ENCODE results near the gene WWOX.

Gene WWOX

GRCh38 chr16:79171931-79172705 lies 1072.7 kb downstream of the WWOX start:
- DNase-seq, result peak; percentile 27

- DNase-seq, result no peak
Measured at GRCh38 chr16:79172976-79173500, 1073.6 kb downstream of the WWOX start.

- no peak for DNase-seq
Measured at GRCh38 chr16:79173919-79174318, 1074.5 kb downstream of the WWOX start.

- no peak for DNase-seq
Measured at GRCh38 chr16:79175286-79176057, 1076.0 kb downstream of the WWOX start.

GRCh38 chr16:79177018-79177417 lies 1077.6 kb downstream of the WWOX start:
- DNase-seq, result no peak

- DNase-seq, result no peak
Measured at GRCh38 chr16:79181419-79181818, 1082.0 kb downstream of the WWOX start.

GRCh38 chr16:79182616-79183015 lies 1083.2 kb downstream of the WWOX start:
- no peak for DNase-seq

- DNase-seq, result no peak
Measured at GRCh38 chr16:79183571-79183970, 1084.1 kb downstream of the WWOX start.

GRCh38 chr16:79184464-79185030 lies 1085.1 kb downstream of the WWOX start:
- no peak for DNase-seq

- DNase-seq, result no peak
Measured at GRCh38 chr16:79185711-79186110, 1086.3 kb downstream of the WWOX start.

- DNase-seq, result no peak
Measured at GRCh38 chr16:79186196-79186595, 1086.7 kb downstream of the WWOX start.

GRCh38 chr16:79188115-79188738 lies 1088.8 kb downstream of the WWOX start:
- DNase-seq, result no peak

- DNase-seq, result no peak
Measured at GRCh38 chr16:79188739-79189122, 1089.3 kb downstream of the WWOX start.

- no peak for DNase-seq
Measured at GRCh38 chr16:79190542-79190941, 1091.1 kb downstream of the WWOX start.

- DNase-seq, result no peak
Measured at GRCh38 chr16:79191933-79192332, 1092.5 kb downstream of the WWOX start.

GRCh38 chr16:79192904-79193303 lies 1093.5 kb downstream of the WWOX start:
- no peak for DNase-seq

- no peak for DNase-seq
Measured at GRCh38 chr16:79194291-79194690, 1094.8 kb downstream of the WWOX start.

GRCh38 chr16:79195938-79196337 lies 1096.5 kb downstream of the WWOX start:
- no peak for DNase-seq

- no peak for DNase-seq
Measured at GRCh38 chr16:79201436-79201835, 1102.0 kb downstream of the WWOX start.

- DNase-seq, result no peak
Measured at GRCh38 chr16:79202977-79203376, 1103.5 kb downstream of the WWOX start.

- no peak for DNase-seq
Measured at GRCh38 chr16:79204486-79204885, 1105.0 kb downstream of the WWOX start.

GRCh38 chr16:79206889-79207288 lies 1107.4 kb downstream of the WWOX start:
- DNase-seq, result no peak

- DNase-seq, result no peak
Measured at GRCh38 chr16:79209308-79209707, 1109.9 kb downstream of the WWOX start.
